A172 (cell line): ENCODE data around the gene TRIM33. TPM values are rescaled to one million over a fixed set of nuclear protein-coding genes. Genes with fewer than 3 reads are reported as not detected.
A peak's percentile ranks its signal among the peaks of the same experiment; 100 is the strongest.

Source experiments
- DNase-seq: peaks from one replicate; pipeline ENCODE4 v3.0.0-alpha.2; 2015; ENCODE audit warnings: low spot score
- total RNA-seq: library from RNA; depleted of rRNA; stranded (reverse); fragments of >200 nt; shearing (Covaris generic); gene quantifications from 2 replicates; pipeline ENCODE4 v1.2.3, GENCODE V29; 2014; rRNA removed

Gene TRIM33
- total RNA-seq, 1 experiment from 2014 or later: 22.9 TPM

GRCh38 chr1:114350731-114351445 is 160.1 kb downstream of the TRIM33 start:
- DNase-seq: no peak

- DNase-seq: no peak
Observed at GRCh38 chr1:114349891-114350605, 161.0 kb downstream of the TRIM33 start.

GRCh38 chr1:114347431-114348209 is 163.4 kb downstream of the TRIM33 start:
- DNase-seq: no peak

- DNase-seq: peak; percentile 71
Observed at GRCh38 chr1:114346480-114347029, 164.4 kb downstream of the TRIM33 start.

- DNase-seq: no peak
Observed at GRCh38 chr1:114345930-114346479, 165.0 kb downstream of the TRIM33 start.

GRCh38 chr1:114344656-114345055 is 166.3 kb downstream of the TRIM33 start:
- DNase-seq: no peak

Other genes with a start within 250 kb of the TRIM33 start
- 85.1 and 104 TPM in 2 replicates for gene BCAS2, start 70.4 kb upstream of the TRIM33 start, total RNA-seq
- 0.81 and 1.3 TPM in 2 replicates for gene DENND2C, start 158.8 kb upstream of the TRIM33 start, total RNA-seq
- 0.60 TPM in 1 of 2 replicates, not detected in the other for gene AMPD1, start 184.3 kb upstream of the TRIM33 start, total RNA-seq
- 143 and 160 TPM in 2 replicates for gene NRAS, start 205.6 kb upstream of the TRIM33 start, total RNA-seq
- gene CSDE1, start 246.8 kb upstream of the TRIM33 start, total RNA-seq: 402 and 657 TPM in 2 replicates